SK-N-SH (cell line): ENCODE results near the gene NAA10. TPM values are rescaled to one million over a fixed set of nuclear protein-coding genes. Genes with fewer than 3 reads are reported as not detected.

ENCODE experiments used
- CTCF ChIA-PET: fragments of 300-600, 350-600 bp; formaldehyde crosslinking; extraction: SDS; loops from one replicate; lab custom pipeline; 2021; lab: Yijun Ruan, JAX
- POLR2A ChIA-PET: fragments of 350-600 bp; sonication (Branson Sonifier 250); formaldehyde crosslinking; extraction: SDS; loops from one replicate; lab custom pipeline; 2020; ENCODE audit warnings: antibody characterized with exemption, inconsistent platforms; lab: Yijun Ruan, JAX
- DNase-seq: peaks from one replicate; pipeline ENCODE4 v3.0.0; 2012
- H2AFZ ChIP-seq: fragments of 200-600 bp; sonication (generic); 2 replicates; pipeline ENCODE4 v1.8.1; 2016; ENCODE audit warnings: antibody characterized with exemption, mild to moderate bottlenecking, low read depth
- H3F3A ChIP-seq: fragments of 200-600 bp; sonication (generic); replicated peaks from 2 replicates; pipeline ENCODE3; 2016; ENCODE audit warnings: antibody characterized with exemption, mild to moderate bottlenecking; ENCODE audit not compliant: insufficient read depth
- H3K27ac ChIP-seq, 2 experiments: fragments of 200-500 bp in 1 of 2; fragments of 200-600 bp in 1 of 2; sonication (Bioruptor generic) in 1 of 2; sonication (generic), shearing (Covaris generic) in 1 of 2; 2 replicates each; pipeline versions ENCODE4 v1.5.1 to v1.6.1; 2014 to 2016; ENCODE audit warnings: low read depth in 2 of 2, inconsistent platforms in 1 of 2, low read length in 1 of 2, mild to moderate bottlenecking in 1 of 2, mixed read lengths in 1 of 2
- H3K27me3 ChIP-seq: fragments of 200-600 bp; sonication (generic), shearing (Covaris generic); 2 replicates; pipeline ENCODE4 v1.6.1; 2016; ENCODE audit warnings: mixed run types; ENCODE audit not compliant: insufficient read depth
- H3K36me3 ChIP-seq, 2 experiments: fragments of 200-500 bp in 1 of 2; fragments of 200-600 bp in 1 of 2; sonication (Bioruptor generic) in 1 of 2; sonication (generic) in 1 of 2; replicated peaks in 1 of 2; 2 replicates each; pipeline versions ENCODE3 to v1.5.1; 2014 to 2016; ENCODE audit warnings: low read length in 1 of 2, mild to moderate bottlenecking in 1 of 2; ENCODE audit not compliant: insufficient read depth in 2 of 2, control insufficient read depth in 1 of 2
- H3K4me1 ChIP-seq, 2 experiments: fragments of 200-500 bp in 1 of 2; fragments of 200-600 bp in 1 of 2; sonication (Bioruptor generic) in 1 of 2; sonication (generic), shearing (Covaris generic) in 1 of 2; 2 replicates each; pipeline versions ENCODE4 v1.5.1 to v1.6.1; 2014 to 2016; ENCODE audit warnings: low read depth in 1 of 2, low read length in 1 of 2, mixed run types in 1 of 2; ENCODE audit not compliant: insufficient read depth in 2 of 2, control insufficient read depth in 1 of 2
- H3K4me2 ChIP-seq: fragments of 200-600 bp; sonication (generic), shearing (Covaris generic); 2 replicates; pipeline ENCODE4 v1.6.1; 2017; ENCODE audit warnings: mixed run types
- H3K4me3 ChIP-seq, 2 experiments: fragments of 200-500 bp in 1 of 2; fragments of 200-600 bp in 1 of 2; sonication (Bioruptor generic) in 1 of 2; sonication (generic), shearing (Covaris generic) in 1 of 2; 2 replicates each; pipeline versions ENCODE4 v1.5.1 to v1.8.1; 2014 to 2016; ENCODE audit warnings: low read depth in 2 of 2, inconsistent platforms in 1 of 2, low read length in 1 of 2, mild to moderate bottlenecking in 1 of 2, mixed read lengths in 1 of 2, moderate library complexity in 1 of 2
- H3K79me2 ChIP-seq: fragments of 200-600 bp; sonication (generic); 2 replicates; pipeline ENCODE4 v1.8.1; 2017; ENCODE audit warnings: mild to moderate bottlenecking; ENCODE audit not compliant: insufficient read depth
- H3K9ac ChIP-seq: fragments of 200-600 bp; sonication (generic); 2 replicates; pipeline ENCODE4 v1.6.1; 2017; ENCODE audit warnings: mixed run types
- H3K9me2 ChIP-seq: fragments of 200-600 bp; sonication (generic); 2 replicates; pipeline ENCODE4 v1.6.1; 2017; ENCODE audit warnings: mixed run types
- H3K9me3 ChIP-seq: fragments of 200-600 bp; sonication (generic); 2 replicates; pipeline ENCODE4 v1.6.1; 2017; ENCODE audit warnings: mixed run types, mild to moderate bottlenecking, moderate library complexity
- H4K20me1 ChIP-seq: fragments of 200-600 bp; sonication (generic); 2 replicates; pipeline ENCODE4 v1.6.1; 2017; ENCODE audit warnings: mild to moderate bottlenecking, mixed run types; ENCODE audit not compliant: insufficient read depth
- EP300 ChIP-seq, 2 experiments: IDR thresholded peaks; 2 replicates each; pipeline versions ENCODE4 v1.4.0 to v1.6.1; 2012; ENCODE audit warnings: borderline replicate concordance in 1 of 2, low read depth in 1 of 2, low read length in 1 of 2
- EZH2phosphoT487 ChIP-seq: fragments of 200-600 bp; sonication (generic); IDR thresholded peaks from 2 replicates; pipeline ENCODE4 v1.6.1; 2017; ENCODE audit warnings: low read depth, mixed run types, mild to moderate bottlenecking, antibody characterized with exemption, moderate library complexity, borderline replicate concordance
- FOXJ3 ChIP-seq: sonication (generic); formaldehyde crosslinking; IDR thresholded peaks from 2 replicates; pipeline ENCODE4 v1.5.1; 2020; ENCODE audit warnings: mild to moderate bottlenecking, missing genetic modification reagents
- GABPA ChIP-seq: IDR thresholded peaks from 2 replicates; pipeline ENCODE4 v1.4.0; 2012; ENCODE audit warnings: low read depth, mild to moderate bottlenecking
- JUND ChIP-seq: IDR thresholded peaks from 2 replicates; pipeline ENCODE4 v1.4.0; 2012
- MEF2A ChIP-seq: IDR thresholded peaks from 2 replicates; pipeline ENCODE4 v1.4.0; 2012; ENCODE audit warnings: low read depth, borderline replicate concordance
- POLR2AphosphoS5 ChIP-seq: IDR thresholded peaks from 2 replicates; pipeline ENCODE4 v1.6.1; 2012; ENCODE audit warnings: low read depth, low read length
- RAD21 ChIP-seq: IDR thresholded peaks from 2 replicates; pipeline ENCODE4 v1.6.1; 2012; ENCODE audit warnings: mild to moderate bottlenecking, low read length
- RCOR1 ChIP-seq: fragments of 150-350 bp; IDR thresholded peaks from 2 replicates; pipeline ENCODE4 v1.6.1; 2017; ENCODE audit warnings: antibody characterized with exemption, low read length
- RFX5 ChIP-seq: IDR thresholded peaks from 2 replicates; pipeline ENCODE4 v1.6.1; 2012; ENCODE audit warnings: mild to moderate bottlenecking, improper control_type of control experiment, low read length
- RXRA ChIP-seq: IDR thresholded peaks from 2 replicates; pipeline ENCODE4 v1.4.0; 2012; ENCODE audit warnings: low read depth, mild to moderate bottlenecking, borderline replicate concordance
- TAF1 ChIP-seq: IDR thresholded peaks from 2 replicates; pipeline ENCODE4 v1.6.1; 2012; ENCODE audit warnings: low read depth, mild to moderate bottlenecking, low read length, moderate library complexity, borderline replicate concordance
- TEAD4 ChIP-seq: IDR thresholded peaks from 2 replicates; pipeline ENCODE4 v1.4.0; 2012; ENCODE audit warnings: mild to moderate bottlenecking, borderline replicate concordance; ENCODE audit not compliant: insufficient read depth
- YY1 ChIP-seq: IDR thresholded peaks from 2 replicates; pipeline ENCODE4 v1.4.0; 2012; ENCODE audit warnings: low read depth, mild to moderate bottlenecking
- WGBS: methylation state at CpG from one replicate; pipeline ENCODE4 v1.1.6; 2017; ENCODE audit warnings: low lambda C conversion rate; 5-methylcytosine and 5-hydroxymethylcytosine counted together
- polyA plus RNA-seq, 3 experiments: library from polyadenylated mRNA; depleted of rRNA; stranded (reverse); fragments of >200 nt; gene quantifications; 2 replicates each; pipeline ENCODE4 v1.2.3, GENCODE V29; 2012
- TF ChIP-seq, protein P1 (sequence below): IDR thresholded peaks from 2 replicates; pipeline ENCODE4; 2012
- TF ChIP-seq, protein P2 (sequence below): fragments of 150-350 bp; IDR thresholded peaks from 2 replicates; pipeline ENCODE4 v1.6.1; 2017; ENCODE audit warnings: antibody characterized with exemption, low read length, low read depth, borderline replicate concordance

The NAA10 gene
- polyA plus RNA-seq, 1 of the 3 experiments (the other 2 are of a cell fraction), result 229 TPM

DNA sequence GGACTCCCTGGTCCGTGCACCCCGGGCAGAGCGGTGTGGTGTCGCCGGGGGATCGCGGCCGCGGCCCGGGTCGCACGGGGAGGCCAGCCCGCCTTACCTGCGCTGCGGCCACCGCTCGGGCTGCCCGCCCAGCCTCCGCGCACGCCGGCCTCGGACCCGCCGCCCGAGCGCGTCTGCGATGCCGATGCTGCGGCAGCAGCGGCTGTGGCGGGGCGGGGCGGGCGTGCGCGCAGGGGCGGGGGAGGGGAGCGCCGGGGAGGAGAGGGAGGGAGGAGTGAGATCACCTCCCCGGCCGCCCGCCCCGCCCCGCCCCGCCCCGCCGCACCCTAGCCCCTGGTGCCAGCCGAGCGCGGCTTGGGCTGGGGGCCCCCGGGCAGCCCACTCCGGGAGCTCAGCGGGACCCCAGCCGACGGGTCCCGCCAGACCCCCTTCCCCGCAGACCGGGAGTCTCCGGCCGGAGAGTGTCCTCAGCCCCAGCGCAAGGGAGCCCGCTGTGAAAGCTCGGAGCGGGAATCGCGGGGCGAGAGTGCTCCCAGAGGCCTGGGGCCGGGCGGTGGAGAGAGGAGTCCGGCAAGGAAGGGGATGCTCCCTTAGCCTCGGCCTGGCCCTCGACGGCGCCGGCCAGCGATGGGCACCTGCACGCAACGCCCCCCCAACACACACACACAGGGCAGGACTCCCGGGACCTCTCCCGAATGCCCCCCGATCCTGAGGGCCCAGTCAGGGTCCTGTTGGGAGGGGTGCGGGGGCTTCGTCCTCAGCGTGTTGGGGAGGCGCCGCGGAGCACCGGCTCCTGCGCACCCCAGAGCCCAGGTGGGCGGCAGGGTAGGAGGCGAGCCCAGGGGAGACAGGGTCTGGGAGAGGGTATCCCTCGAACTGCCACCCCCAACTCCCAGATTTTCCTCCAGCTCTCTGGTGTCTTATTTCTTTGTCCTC is 48.6 kb downstream of the NAA10 start, which contains the start of gene L1CAM:
L1CAM (minus strand) TSS at position 206 of the 936 bp plus-strand sequence. CDS start 10,337 bp downstream, outside the sequence.
- no peak within 1 kb of the TSS; a peak in 1 of 4 replicates for H3K27ac ChIP-seq
- peak within 1 kb of the TSS; percentile 29 to 44; a peak in 3 of 4 replicates for H3K4me3 ChIP-seq
- CTCF ChIA-PET, result no interaction called here
- no peaks in the 10 kb centered on the region for H3K36me3 ChIP-seq
- peaks cover 0 to 25% of the 10 kb centered on the region in 2 experiments; a peak in 1 of 4 replicates for H3K4me1 ChIP-seq
- POLR2A ChIA-PET, result interaction anchor here (1.2 to 1.7 kb wide), 2 partner anchors 13 to 41 kb away, joined by 4 to 5 read pairs; no protein-coding TSS in a partner anchor
- H3K27me3 ChIP-seq, result peaks cover 45% of the 10 kb centered on the region
- H3K9me3 ChIP-seq, result no peaks in the 10 kb centered on the region
- 45% methylated on average over 24 of the region's 94 CpGs for WGBS
- DNase-seq, result peak; percentile 85
- no peaks in the 10 kb centered on the region for H4K20me1 ChIP-seq
- H3K9me2 ChIP-seq, result no peaks in the 10 kb centered on the region
- H3K79me2 ChIP-seq, result no peaks in the 10 kb centered on the region
- H2AFZ ChIP-seq, result no peak within 1 kb of the TSS
- H3K9ac ChIP-seq, result no peak within 1 kb of the TSS
- no peaks in the 10 kb centered on the region for H3F3A ChIP-seq
- 0 out of 2 replicates have a peak within 1 kb of the TSS, but pooled peaks have one; percentile 15 for H3K4me2 ChIP-seq
- TF ChIP-seq RCOR1 (no peak), GABPA (no peak), RAD21 (no peak), POLR2AphosphoS5 (no peak), EP300 (IDR thresholded peaks at IDR 0.05; ENCODE audit: borderline replicate concordance in 1 of 2, low read depth in 1 of 2, low read length in 1 of 2) (no peak), RFX5 (no peak), RXRA (no peak), TAF1 (no peak), MEF2A (no peak), TEAD4 (no peak)
- TF ChIP-seq, protein P1, sequence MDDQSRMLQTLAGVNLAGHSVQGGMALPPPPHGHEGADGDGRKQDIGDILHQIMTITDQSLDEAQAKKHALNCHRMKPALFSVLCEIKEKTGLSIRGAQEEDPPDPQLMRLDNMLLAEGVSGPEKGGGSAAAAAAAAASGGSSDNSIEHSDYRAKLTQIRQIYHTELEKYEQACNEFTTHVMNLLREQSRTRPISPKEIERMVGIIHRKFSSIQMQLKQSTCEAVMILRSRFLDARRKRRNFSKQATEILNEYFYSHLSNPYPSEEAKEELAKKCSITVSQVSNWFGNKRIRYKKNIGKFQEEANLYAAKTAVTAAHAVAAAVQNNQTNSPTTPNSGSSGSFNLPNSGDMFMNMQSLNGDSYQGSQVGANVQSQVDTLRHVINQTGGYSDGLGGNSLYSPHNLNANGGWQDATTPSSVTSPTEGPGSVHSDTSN, result no peak
- TF ChIP-seq, protein P2, sequence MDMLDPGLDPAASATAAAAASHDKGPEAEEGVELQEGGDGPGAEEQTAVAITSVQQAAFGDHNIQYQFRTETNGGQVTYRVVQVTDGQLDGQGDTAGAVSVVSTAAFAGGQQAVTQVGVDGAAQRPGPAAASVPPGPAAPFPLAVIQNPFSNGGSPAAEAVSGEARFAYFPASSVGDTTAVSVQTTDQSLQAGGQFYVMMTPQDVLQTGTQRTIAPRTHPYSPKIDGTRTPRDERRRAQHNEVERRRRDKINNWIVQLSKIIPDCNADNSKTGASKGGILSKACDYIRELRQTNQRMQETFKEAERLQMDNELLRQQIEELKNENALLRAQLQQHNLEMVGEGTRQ, result no peak

- H3K4me3 ChIP-seq, result peak overlapping the region; percentile 29 to 44; a peak in 3 of 4 replicates
- H3K9ac ChIP-seq, result no peak overlapping the region
- CTCF ChIA-PET, result interaction anchor here (0.6 to 1.4 kb wide), 6 partner anchors 9 to 131 kb away, joined by 3 to 4 read pairs (median 3); no protein-coding TSS in a partner anchor
- H3K9me2 ChIP-seq, result no peaks in the 10 kb centered on the region
- TF ChIP-seq YY1, result no peak
- TF ChIP-seq JUND, result no peak
- no peak for TF ChIP-seq POLR2AphosphoS5
- TF ChIP-seq FOXJ3 (CRISPR knock-in tag), result no peak
- no peak for TF ChIP-seq EZH2phosphoT487
- DNase-seq, result no peak
- POLR2A ChIA-PET, result interaction anchor here (1.1 kb wide), 1 partner anchor 11 kb away, joined by 3 read pairs; no protein-coding TSS in a partner anchor
- WGBS, result 24% methylated on average over 7 of the region's 32 CpGs
- no peak overlapping the region; a peak in 1 of 4 replicates for H3K27ac ChIP-seq
- peaks cover 0 to 31% of the 10 kb centered on the region in 2 experiments; a peak in 1 of 4 replicates for H3K4me1 ChIP-seq
- H3K27me3 ChIP-seq, result peaks cover 45% of the 10 kb centered on the region
- no peaks in the 10 kb centered on the region for H3K79me2 ChIP-seq
- no peaks in the 10 kb centered on the region for H3K9me3 ChIP-seq
- H3F3A ChIP-seq, result no peaks in the 10 kb centered on the region
- H4K20me1 ChIP-seq, result no peaks in the 10 kb centered on the region
- H3K36me3 ChIP-seq, result no peaks in the 10 kb centered on the region
- H2AFZ ChIP-seq, result no peak overlapping the region
- 0 out of 2 replicates have a peak overlapping the region, but pooled peaks have one; percentile 15 for H3K4me2 ChIP-seq
These were observed 49.5 kb downstream of the NAA10 start for GRCh38 chrX:153885208-153885787.
